HepG2 (cell line): ENCODE data around the gene TMEM117. TPM values are rescaled to one million over a fixed set of nuclear protein-coding genes. Genes with fewer than 3 reads are reported as not detected.

Experiments
- ATAC-seq: fragments of 200-7000 bp; cut with Tn5 transposase; 3 replicates; pipeline ENCODE4 v1.9.1; 2020; ENCODE audit warnings: mild to moderate bottlenecking, moderate library complexity
- BruUV-seq: library from RNA; stranded (reverse); fragments of 400-500 nt; replicated peaks from 2 replicates; lab custom pipeline; 2021; lab: Mats Ljungman, UMichigan
- CTCF ChIA-PET: fragments of 300-600 bp; formaldehyde crosslinking; extraction: SDS; loops from one replicate; lab custom pipeline; 2021; ENCODE audit warnings: low total read pairs, inconsistent platforms, low intra/inter-chr PET ratio; lab: Yijun Ruan, JAX
- POLR2A ChIA-PET: fragments of 350-600 bp; sonication (Branson Sonifier 250); formaldehyde crosslinking; loops from one replicate; lab custom pipeline; 2020; ENCODE audit warnings: antibody characterized with exemption, inconsistent platforms; lab: Yijun Ruan, JAX
- DNase-seq: peaks from one replicate; pipeline ENCODE4 v3.0.0-alpha.2; 2015; ENCODE audit warnings: low spot score
- FAIRE-seq: peaks from 3 replicates; lab custom pipeline; 2011; peaks lifted over from hg19 to GRCh38; lab: Jason Lieb, UNC
- H2AFZ ChIP-seq: one replicate; pipeline ENCODE4 v1.6.1; 2011; ENCODE audit warnings: low read length, inconsistent platforms
- H3K27ac ChIP-seq: fragments of 300-600 bp; 3 replicates; pipeline ENCODE4 v1.8.0; 2011; ENCODE audit warnings: mixed run types, mild to moderate bottlenecking, mixed read lengths, low read length, inconsistent platforms; ENCODE audit not compliant: insufficient read depth; ENCODE audit errors: extremely low read length
- H3K27me3 ChIP-seq, 2 experiments: fragments of 200-600 bp in 1 of 2; 2 replicates in 1 of 2; 3 replicates in 1 of 2; pipeline versions ENCODE4 v1.6.0 to v1.8.0; 2011; ENCODE audit warnings: low read length in 2 of 2, mild to moderate bottlenecking in 2 of 2, moderate library complexity in 2 of 2, inconsistent platforms in 1 of 2; ENCODE audit not compliant: insufficient read depth in 2 of 2, control insufficient read depth in 1 of 2
- H3K36me3 ChIP-seq, 2 experiments: fragments of 200-600 bp in 1 of 2; replicated peaks in 1 of 2; 2 replicates in 1 of 2; 3 replicates in 1 of 2; pipeline versions ENCODE4 v1.5.1 to v1.8.0; 2011; ENCODE audit warnings: low read length in 2 of 2, inconsistent platforms in 1 of 2; ENCODE audit not compliant: insufficient read depth in 2 of 2, control insufficient read depth in 1 of 2
- H3K4me1 ChIP-seq: 2 replicates; pipeline ENCODE4 v1.5.1; 2012; ENCODE audit warnings: low read length, inconsistent platforms; ENCODE audit not compliant: insufficient read depth
- H3K4me2 ChIP-seq: 2 replicates; pipeline ENCODE4 v1.6.0; 2011; ENCODE audit warnings: low read depth, low read length, inconsistent platforms
- H3K4me3 ChIP-seq, 3 experiments: fragments of 200-600 bp in 1 of 3; sonication (generic), shearing (Covaris generic) in 1 of 3; replicated peaks in 1 of 3; 2 replicates each; pipeline ENCODE4 v1.5.1; 2011 to 2016; ENCODE audit warnings: low read length in 3 of 3, inconsistent platforms in 2 of 3, low read depth in 2 of 3, mild to moderate bottlenecking in 2 of 3, control low read depth in 1 of 3, mixed read lengths in 1 of 3; ENCODE audit not compliant: insufficient read depth in 1 of 3
- H3K79me2 ChIP-seq: one replicate; pipeline ENCODE4 v1.6.1; 2011; ENCODE audit warnings: low read length, inconsistent platforms; ENCODE audit not compliant: insufficient read depth
- H3K9ac ChIP-seq: 2 replicates; pipeline ENCODE4 v1.6.0; 2011; ENCODE audit warnings: mild to moderate bottlenecking, low read depth, low read length, inconsistent platforms; ENCODE audit not compliant: insufficient read depth
- H3K9me3 ChIP-seq: 2 replicates; pipeline ENCODE4 v1.5.1; 2012; ENCODE audit warnings: mild to moderate bottlenecking, low read length
- H4K20me1 ChIP-seq: 2 replicates; pipeline ENCODE4 v1.6.0; 2011; ENCODE audit warnings: inconsistent platforms, mild to moderate bottlenecking, low read length, moderate library complexity; ENCODE audit not compliant: insufficient read depth
- KMT2A ChIP-seq: sonication (generic); formaldehyde crosslinking; IDR thresholded peaks from 2 replicates; pipeline ENCODE4 v1.4.0; 2020; ENCODE audit warnings: missing genetic modification reagents
- NR3C1 ChIP-seq: sonication (generic); formaldehyde crosslinking; IDR thresholded peaks from 2 replicates; pipeline ENCODE4 v1.4.0; 2020; ENCODE audit warnings: missing genetic modification reagents
- ZNF619 ChIP-seq: sonication (generic); formaldehyde crosslinking; IDR thresholded peaks from 2 replicates; pipeline ENCODE4 v1.4.0; 2020; ENCODE audit warnings: mild to moderate bottlenecking, missing genetic modification reagents
- ZNF746 ChIP-seq: sonication (generic); formaldehyde crosslinking; IDR thresholded peaks from 2 replicates; pipeline ENCODE4 v1.8.0; 2022; ENCODE audit warnings: mild to moderate bottlenecking, missing genetic modification reagents
- WGBS: methylation state at CpG from one replicate; pipeline ENCODE4 v1.1.6; 2017; ENCODE audit warnings: low lambda C conversion rate; 5-methylcytosine and 5-hydroxymethylcytosine counted together
- in situ Hi-C: cut with HindIII; loops from 2 replicates; pipeline ENCODE4 v1.10.0; 2017; ENCODE audit warnings: low pct_unique_long_range_greater_than_20kb; ENCODE audit not compliant: extremely low pct_ligation_motif_present
- intact Hi-C: fragments of 100-400 bp; cut with micrococcal nuclease; formaldehyde crosslinking; loops from one replicate; pipeline ENCODE4 v1.10.0; 2022; ENCODE audit not compliant: unreplicated experiment
- polyA plus RNA-seq, 8 experiments: library from polyadenylated mRNA; depleted of rRNA in 3 of 8; stranded (reverse) in 7 of 8; unstranded in 1 of 8; fragments of >200 nt; fragmentation: Illumina TruSeq in 4 of 8; extraction: Trizol in 4 of 8; gene quantifications; 2 replicates each; pipeline versions ENCODE4 v1.2.1 to v1.2.3, GENCODE V29; 2011 to 2016; ENCODE audit warnings: low read depth in 4 of 8, missing spikeins in 1 of 8, mixed read lengths in 1 of 8; ENCODE audit not compliant: insufficient read depth in 1 of 8
- total RNA-seq, 5 experiments: library from RNA; depleted of rRNA; stranded (reverse); fragments of >200 nt; fragmentation: Illumina TruSeq; extraction: Trizol; gene quantifications; 2 replicates each; pipeline ENCODE4 v1.2.3, GENCODE V29; 2016; ENCODE audit warnings: low read depth in 1 of 5
- TF ChIP-seq, protein P1 (sequence below): sonication (generic); formaldehyde crosslinking; IDR thresholded peaks from 2 replicates; pipeline ENCODE4 v1.8.1; 2023; ENCODE audit warnings: missing genetic modification reagents, mild to moderate bottlenecking, borderline replicate concordance
- TF ChIP-seq, protein P2 (sequence below): sonication (generic); formaldehyde crosslinking; IDR thresholded peaks from 2 replicates; pipeline ENCODE4 v1.5.0; 2020; ENCODE audit warnings: mild to moderate bottlenecking, missing genetic modification reagents, moderate library complexity

TMEM117 gene
- total and polyA plus RNA-seq, 2 of the 13 experiments (the other 11 are each of a cell fraction or from before 2014, with no cell fraction given): 2.8 to 8.5 TPM

- no peaks in the 10 kb centered on the region for H3K79me2 ChIP-seq
- ATAC-seq (no peak), DNase-seq (no peak), FAIRE-seq (no peak)
- H3K9ac ChIP-seq: no peak overlapping the region
- no peak overlapping the region for H3K4me2 ChIP-seq
- ChIA-PET CTCF (no interaction called here), POLR2A (no interaction called here)
- BruUV-seq: no TSS peak
- in situ Hi-C loops (no loop called here), intact Hi-C loops (no loop called here)
- H3K4me3 ChIP-seq: no peak overlapping the region
- TF ChIP-seq ZNF746 (no peak), ZNF619 (CRISPR knock-in tag) (no peak), NR3C1 (CRISPR knock-in tag) (no peak)
- TF ChIP-seq, protein P1, sequence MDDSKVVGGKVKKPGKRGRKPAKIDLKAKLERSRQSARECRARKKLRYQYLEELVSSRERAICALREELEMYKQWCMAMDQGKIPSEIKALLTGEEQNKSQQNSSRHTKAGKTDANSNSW (CRISPR knock-in tag): no peak
- H4K20me1 ChIP-seq: no peaks in the 10 kb centered on the region
- no peaks in the 10 kb centered on the region for H3K36me3 ChIP-seq
- H2AFZ ChIP-seq: no peak overlapping the region
- no peak overlapping the region for H3K27ac ChIP-seq
- peaks cover 5% of the 10 kb centered on the region; the same call in 1 of the 2 replicates for H3K9me3 ChIP-seq
- WGBS: 92% methylated on average over 1 of the region's 1 CpG
- no peaks in the 10 kb centered on the region for H3K27me3 ChIP-seq
- H3K4me1 ChIP-seq: no peaks in the 10 kb centered on the region
Measured at GRCh38 chr12:43935581-43935980, 99.7 kb downstream of the TMEM117 start.

DNA sequence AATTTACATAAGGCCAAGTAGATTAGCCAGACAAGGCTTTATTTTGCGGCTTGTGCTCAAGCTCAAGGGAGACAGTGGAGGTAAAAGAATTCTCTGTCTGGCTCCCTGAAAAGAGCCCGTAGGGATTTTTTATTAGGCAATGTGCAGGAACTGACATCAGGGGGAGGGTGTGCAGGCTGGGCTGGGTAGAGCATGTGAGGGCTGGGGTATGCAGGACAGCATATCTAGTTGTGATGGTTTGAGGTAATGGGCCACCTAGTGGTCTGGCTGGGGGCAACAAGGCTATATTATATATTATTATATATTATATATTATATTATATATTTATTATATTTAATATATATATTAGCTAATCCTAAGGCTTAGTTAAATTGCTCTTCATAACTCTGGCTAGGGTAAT lies 102.1 kb downstream of the TMEM117 start:
- intact Hi-C loops: no loop called here
- H2AFZ ChIP-seq: no peak overlapping the region
- H3K4me2 ChIP-seq: no peak overlapping the region
- H3K9ac ChIP-seq: no peak overlapping the region
- no peak for FAIRE-seq
- H3K27me3 ChIP-seq: no peaks in the 10 kb centered on the region
- H3K4me3 ChIP-seq: no peak overlapping the region
- TF ChIP-seq, protein P2, sequence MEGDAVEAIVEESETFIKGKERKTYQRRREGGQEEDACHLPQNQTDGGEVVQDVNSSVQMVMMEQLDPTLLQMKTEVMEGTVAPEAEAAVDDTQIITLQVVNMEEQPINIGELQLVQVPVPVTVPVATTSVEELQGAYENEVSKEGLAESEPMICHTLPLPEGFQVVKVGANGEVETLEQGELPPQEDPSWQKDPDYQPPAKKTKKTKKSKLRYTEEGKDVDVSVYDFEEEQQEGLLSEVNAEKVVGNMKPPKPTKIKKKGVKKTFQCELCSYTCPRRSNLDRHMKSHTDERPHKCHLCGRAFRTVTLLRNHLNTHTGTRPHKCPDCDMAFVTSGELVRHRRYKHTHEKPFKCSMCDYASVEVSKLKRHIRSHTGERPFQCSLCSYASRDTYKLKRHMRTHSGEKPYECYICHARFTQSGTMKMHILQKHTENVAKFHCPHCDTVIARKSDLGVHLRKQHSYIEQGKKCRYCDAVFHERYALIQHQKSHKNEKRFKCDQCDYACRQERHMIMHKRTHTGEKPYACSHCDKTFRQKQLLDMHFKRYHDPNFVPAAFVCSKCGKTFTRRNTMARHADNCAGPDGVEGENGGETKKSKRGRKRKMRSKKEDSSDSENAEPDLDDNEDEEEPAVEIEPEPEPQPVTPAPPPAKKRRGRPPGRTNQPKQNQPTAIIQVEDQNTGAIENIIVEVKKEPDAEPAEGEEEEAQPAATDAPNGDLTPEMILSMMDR (CRISPR knock-in tag): 0 out of 2 replicates have a peak, but pooled peaks have one; percentile 5
- TF ChIP-seq KMT2A (CRISPR knock-in tag): no peak
- TF ChIP-seq, all 625 proteins: peak for 1
- no peaks in the 10 kb centered on the region for H4K20me1 ChIP-seq
- no peaks in the 10 kb centered on the region for H3K4me1 ChIP-seq
- H3K79me2 ChIP-seq: no peaks in the 10 kb centered on the region
- WGBS: 96% methylated on average over 2 of the region's 2 CpGs
- ATAC-seq (peak; percentile 76), DNase-seq (peak; percentile 2)
- H3K36me3 ChIP-seq: no peaks in the 10 kb centered on the region
- no peaks in the 10 kb centered on the region for H3K9me3 ChIP-seq
- CTCF ChIA-PET: no interaction called here
- in situ Hi-C loops: no loop called here
- no TSS peak for BruUV-seq
- POLR2A ChIA-PET: no interaction called here
- no peak overlapping the region for H3K27ac ChIP-seq
